ENCODE data around the gene RAG2.

Gene RAG2

DNA sequence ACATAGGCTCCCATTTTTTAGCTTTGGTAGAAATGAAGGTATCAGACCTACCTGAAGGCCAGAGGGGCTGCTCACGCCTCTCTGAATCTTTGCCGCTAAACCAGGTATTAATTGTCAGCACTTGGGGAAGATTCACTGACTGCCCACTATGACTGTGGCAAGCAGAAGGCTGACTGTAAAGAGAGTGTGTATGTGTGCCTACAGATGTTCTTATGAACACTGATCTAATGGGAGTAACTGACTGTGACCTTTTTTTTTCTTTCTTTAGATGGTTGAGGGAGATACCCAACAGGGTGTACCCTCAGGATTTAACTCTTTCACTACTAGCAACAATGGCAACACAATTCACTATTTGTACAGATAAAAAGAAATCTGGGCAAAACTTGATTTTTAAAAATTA, at the start of gene RAG2:
RAG2 (minus strand) TSS at position 186 of the 400 bp plus-strand sequence. CDS start 4,068 bp downstream, outside the sequence.
- DNase-seq (ENCODE audit: low read depth): no peak

DNA sequence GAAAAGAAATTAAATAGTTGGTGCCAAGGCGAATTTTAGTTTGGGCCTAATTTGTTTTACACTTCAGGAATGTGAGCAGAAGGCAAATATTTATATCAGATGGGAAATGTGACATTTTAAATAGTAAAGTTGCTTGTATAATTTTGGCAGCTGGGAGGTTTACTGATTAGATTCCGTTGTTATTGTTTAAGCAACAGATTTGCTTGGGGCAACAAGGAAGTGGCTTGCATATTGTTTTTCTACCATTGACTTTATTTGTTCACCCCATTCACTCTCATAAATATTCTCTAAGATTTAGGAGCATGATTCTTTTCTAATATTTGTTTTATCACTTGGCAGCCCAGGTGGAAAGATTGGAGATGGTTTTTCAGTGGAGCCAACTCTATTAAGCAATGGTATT, 40.5 kb upstream of the RAG2 start:
- DNase-seq (ENCODE audit: low read depth): no peak

DNA sequence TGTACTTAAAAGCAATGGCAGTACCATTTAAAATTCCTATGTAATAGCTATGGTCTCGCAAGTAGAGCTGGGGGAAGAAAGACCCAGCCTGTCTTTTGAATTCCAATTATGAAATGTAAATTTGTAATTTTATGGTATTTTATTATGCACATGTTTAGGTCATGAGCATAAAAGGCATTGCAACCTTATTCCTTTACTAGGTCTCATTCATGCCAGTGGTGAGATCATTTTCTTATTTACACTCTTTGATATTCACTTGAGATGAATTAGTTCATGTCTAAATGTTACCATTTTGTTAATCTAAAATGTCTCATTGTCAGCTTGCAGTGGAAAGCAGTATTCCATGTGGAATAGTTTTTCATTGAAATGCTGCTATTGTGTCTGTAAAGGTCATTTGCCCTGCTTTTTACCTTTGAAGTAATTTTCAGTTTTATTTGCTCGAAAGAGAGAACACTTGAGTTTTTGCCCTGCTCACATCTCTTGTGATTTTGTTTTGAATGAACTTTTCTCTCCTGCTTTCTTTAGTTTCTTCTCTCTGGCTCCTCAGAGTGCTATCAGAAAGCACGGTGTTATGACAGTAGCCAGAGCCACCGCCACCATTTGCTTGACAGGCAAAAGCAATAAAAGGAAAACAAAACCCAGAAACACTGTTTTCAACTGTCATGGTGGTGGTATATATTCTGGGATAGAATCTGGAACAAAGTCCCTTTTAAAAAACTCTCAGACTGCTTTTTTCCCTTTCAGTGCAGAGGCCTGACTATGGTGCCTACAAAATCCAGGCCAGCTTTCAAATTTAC, 37.2 kb upstream of the RAG2 start:
- DNase-seq (ENCODE audit: low read depth): no peak

DNA sequence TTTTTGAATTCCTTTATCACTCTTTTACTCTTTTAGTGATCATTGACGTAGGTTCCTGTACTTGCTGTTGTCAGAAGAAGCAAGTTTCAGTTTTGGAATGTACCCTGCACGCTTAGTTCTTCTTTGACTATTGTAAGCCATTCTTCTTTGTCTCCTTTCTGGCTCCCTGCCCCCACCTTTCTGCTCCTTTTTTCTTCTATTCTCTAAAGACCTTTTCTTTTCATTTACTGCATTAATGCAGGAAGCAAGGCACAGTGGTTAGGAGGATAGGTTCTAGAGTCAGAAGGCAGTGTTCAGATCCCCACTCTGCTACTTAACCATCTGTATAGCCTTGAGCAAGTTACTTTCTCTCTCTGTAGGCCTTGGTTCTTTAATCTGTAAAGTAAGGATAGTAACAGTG, 33.7 kb upstream of the RAG2 start:
- no peak for DNase-seq (ENCODE audit: low read depth)

DNA sequence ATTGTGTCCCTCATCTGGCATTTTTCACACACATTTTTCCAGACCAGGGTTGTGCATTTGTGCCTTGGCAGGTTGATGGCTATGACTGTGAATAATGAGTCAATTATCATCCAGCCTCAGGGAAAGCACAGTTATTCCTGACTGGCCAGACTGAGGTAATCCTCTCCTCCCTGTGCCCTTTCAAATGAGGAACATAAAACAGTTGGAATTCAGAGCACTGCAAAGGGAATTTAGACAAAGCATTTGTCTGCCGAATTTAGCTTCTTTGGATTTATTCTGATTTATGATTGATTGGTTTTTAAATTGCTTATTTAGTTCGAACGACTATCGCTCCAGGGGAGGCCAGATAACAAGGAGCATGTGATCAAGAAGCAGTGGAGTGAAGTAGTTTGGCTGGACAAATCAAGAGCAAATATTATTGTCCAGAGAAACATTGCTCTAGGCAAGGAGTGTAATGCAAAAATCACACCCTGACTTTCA, 30.8 kb upstream of the RAG2 start:
- DNase-seq (ENCODE audit: low read depth): peak; percentile 2

DNA sequence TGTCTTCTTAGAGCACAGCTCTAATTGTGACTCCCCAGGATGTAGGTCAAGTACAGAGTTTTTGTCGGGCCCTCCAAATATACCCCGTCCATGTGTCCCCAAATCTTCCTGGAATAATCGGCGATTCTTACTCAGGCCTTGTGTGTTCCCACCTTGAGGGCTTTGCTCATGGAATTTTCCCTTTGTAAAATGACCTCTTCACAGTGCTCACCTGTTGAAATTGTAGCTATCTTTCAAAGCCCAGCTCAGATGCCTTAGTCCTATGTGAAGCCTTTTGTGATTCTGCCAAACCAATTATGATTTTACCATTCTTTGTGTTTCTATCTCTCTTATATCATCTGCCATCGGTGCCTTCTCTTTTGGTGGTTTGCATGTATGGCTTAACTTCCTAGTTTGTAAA, 30.1 kb upstream of the RAG2 start:
- DNase-seq (ENCODE audit: low read depth): no peak

DNA sequence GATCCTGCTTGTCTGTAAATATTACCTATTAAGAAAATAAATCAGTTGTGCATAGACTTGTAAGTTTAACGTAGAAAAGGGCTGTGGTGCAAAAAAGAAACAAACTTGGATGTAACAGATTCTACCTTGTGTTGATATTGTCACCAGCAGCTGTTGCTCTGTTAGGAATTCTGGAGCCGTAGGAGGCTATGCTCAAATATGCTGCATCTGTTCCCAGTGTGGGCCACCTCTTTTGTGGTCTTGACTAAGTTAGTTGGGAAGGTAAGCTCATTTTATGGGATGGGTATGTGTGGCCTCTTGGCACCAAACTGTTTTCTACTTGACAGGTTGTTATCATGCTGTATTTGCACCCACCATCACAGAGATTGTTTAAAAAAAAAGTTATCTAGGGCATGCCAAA, 29.4 kb upstream of the RAG2 start:
- no peak for DNase-seq (ENCODE audit: low read depth)

DNA sequence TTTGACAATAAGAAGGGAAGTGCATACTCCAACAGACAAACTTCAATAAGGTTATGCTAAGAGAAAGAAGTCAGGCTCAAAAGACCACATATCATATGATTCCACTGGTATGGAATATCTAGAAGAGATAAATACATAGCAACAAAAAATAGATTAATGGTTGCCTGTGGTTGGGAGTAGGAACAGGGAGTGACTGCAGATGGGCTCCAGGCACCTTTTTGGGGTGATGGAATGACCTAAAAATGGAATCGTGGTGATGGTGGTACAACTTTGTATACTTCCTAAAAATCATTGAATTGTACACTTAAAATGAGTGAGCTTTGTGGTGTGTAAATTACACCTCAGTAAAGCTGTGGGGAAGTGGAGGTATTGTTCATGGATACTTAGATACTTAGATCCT, 29.0 kb upstream of the RAG2 start:
- no peak for DNase-seq (ENCODE audit: low read depth)

DNA sequence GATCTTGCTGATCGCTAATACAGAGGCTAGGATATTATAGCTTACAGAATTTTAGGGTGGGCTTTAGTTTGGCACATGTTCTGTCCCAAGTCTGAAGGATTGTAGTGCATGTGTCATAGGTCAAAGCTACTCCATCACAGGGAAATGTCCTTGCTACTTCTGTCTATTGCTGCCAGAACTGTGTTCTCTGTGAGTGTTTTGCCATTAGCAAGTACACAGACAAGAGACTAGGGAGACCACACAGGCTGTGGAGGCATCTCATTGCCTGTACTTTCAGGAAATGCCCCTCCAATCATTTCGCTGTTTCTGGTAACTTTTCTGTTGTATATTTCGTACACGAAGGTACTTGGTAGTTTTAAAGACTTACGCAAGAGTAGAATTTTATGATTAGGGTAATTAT, 25.5 kb upstream of the RAG2 start:
- no peak for DNase-seq (ENCODE audit: low read depth)

DNA sequence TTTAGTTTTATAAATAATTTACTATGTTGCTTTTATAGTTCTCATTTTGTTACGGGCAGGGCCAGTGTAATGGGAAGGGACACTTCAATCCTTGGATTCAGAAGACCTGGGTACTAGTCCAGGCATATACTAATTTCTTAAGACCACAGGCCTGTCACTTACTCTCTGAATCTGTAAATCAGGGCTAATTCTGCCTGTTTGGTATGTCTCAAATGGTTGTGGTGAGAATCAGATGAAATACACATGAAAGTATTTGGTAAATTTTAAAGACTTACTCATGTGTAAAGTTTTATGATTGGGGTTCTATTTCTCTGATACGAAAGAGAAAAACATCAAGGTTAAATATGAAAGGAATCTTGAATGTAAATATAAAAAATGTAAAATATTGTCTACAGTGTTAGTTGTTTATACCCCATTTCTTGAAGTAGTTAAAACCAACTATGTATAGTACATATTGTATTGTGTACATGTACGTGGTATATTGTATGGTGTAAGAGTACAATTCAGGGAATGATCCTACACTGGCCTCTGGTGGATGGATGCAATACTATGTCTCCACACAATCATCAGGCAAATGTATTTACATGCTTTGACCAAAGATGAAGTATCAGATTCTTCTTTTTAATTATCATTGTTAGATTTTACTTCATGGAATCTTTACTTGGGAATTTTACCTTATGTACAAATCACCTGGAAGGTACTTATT, 24.5 kb upstream of the RAG2 start:
- DNase-seq (ENCODE audit: low read depth): peak; percentile 40

DNA sequence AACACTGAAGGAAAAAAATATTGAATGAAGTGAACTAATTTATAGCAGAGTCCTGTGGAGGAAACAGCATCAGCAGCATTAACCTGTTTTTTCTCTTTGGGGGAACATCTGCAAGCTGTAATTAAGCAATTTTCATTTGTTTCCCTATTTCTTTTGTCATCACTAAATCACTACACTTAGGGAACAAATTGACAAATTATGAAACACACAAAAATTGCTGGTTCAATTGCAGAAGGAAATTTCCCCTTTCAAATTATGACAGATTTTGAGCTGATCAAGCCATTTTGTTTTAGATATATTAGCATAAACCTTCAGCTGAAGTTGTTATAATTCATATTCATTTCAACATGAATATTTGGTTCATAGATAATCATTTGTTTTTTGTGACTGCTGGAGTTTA, 22.2 kb upstream of the RAG2 start:
- DNase-seq (ENCODE audit: low read depth): no peak

DNA sequence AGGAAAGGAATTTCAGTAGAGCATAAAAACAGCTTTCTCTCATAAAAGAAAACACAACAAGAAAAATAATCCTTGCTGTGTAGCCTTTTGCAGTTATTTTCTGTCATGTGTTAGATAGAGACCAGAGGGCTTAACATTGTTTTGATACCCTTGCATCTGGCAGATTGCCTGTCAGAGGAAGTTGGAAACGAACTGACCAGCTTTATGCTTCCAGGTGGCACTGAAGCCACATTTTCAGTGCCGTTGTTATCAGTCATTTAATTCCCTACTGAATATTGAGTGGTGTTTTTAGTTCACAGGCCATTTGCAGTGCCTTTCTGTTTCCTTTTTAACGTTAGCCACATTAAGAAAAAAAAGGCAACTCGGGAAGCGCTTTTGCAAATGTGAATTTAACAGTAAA, 21.5 kb upstream of the RAG2 start:
- no peak for DNase-seq (ENCODE audit: low read depth)

DNA sequence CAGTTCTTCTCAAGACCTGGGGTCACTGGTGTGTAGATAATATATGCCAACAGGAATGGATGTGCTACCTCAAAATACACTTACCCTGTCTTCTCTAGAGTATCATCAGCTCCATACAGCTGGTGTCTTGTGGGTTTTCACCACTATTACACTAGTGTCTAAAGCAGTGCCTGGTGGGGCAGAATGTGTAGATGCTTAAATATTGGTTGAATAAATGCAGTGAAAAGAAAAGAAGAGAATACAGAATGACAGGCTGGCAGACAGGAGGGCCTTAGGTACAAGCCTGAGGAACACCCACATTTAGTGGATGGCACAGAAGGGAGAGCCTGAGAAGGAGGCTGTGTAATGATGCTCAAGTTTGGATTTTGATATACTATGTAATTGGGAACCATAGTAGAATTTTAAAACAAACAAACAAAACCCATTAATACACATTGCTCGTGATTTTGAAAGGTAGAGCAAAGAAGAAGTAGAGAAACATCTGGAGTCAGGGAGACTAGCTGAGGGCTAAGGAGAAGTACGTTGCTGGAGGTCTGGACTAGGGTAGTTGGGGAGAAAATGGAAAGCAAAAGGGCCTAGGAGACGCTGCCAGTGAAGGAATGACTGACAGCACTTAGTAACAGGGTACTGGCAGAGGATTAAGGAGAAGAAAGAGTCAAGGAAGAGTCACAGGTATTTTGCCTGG, 20.5 kb upstream of the RAG2 start:
- no peak for DNase-seq (ENCODE audit: low read depth)

DNA sequence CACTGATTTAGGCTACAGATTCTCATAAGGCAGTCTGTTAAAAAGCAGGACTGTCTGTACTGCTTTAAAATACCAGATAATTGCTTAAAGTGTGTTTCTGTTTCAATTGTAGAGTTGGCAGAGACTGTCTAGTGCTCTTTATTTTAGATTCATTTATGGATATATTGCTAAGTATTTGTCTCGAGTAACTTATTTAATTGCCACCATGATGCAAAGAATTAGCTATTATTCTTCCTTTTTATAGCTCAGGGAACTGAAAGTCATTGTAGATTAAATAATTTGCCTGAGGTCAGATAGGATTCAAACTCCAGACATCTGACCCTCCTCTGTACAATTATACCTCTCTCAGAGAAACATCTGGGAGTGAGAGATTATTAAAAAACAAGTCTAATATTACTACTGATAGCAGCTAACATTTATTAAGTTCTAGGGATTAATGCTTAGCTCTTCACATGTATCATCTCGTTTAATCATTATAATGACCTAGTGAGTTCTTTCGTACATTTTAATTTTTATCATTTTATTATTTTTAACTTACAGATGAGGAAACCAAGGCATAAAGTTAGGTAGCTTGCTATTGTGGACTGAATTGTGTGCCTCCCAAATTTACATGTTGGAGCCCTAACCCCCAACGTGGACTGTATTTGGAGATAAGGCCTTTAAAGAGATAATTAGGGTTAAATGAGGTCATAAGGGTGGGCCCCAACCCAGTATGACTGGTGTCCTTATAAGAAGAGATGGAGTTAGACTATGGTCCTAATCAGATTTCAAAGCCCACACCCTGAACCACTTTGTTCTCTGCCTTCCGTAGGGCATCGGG, 19.7 kb upstream of the RAG2 start:
- no peak for DNase-seq (ENCODE audit: low read depth)

DNA sequence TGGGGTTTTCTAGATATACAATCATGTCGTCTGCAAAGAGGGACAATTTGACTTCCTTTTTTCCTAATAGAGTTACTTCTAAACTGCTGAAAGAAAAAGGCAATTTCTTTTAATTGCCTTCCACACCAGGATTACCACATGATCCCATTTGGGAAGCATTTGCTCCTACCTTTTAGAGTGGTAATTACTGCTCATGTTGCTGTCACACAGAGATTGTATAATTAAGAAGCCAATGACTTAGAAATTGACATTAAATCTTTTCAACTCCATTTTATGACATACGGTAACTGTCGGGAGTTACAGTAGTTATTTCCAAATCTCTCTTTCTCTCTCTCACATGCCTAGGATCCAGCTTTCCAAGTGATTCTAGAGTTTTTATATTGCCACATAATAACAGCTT, 17.8 kb upstream of the RAG2 start:
- DNase-seq (ENCODE audit: low read depth): no peak

DNA sequence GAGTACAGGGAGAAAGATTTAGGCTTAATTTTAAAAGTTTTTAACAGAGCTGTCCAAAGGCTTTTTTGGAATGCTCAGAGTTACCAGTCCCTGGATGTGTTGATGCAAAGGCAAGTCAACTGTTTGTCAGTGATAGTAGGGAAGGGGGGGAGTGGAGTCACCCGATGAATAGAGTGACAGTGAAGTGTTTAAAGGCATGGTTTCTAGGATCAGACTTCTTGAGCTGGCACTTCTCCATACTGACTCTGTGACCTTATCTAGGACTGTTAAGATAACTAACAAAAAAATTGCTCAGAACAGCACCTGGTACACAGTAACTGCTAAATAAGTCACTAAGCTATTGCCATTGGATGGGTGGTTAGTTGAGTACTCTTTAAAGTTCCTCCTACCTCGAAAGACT, 11.3 kb upstream of the RAG2 start:
- no peak for DNase-seq (ENCODE audit: low read depth)

DNA sequence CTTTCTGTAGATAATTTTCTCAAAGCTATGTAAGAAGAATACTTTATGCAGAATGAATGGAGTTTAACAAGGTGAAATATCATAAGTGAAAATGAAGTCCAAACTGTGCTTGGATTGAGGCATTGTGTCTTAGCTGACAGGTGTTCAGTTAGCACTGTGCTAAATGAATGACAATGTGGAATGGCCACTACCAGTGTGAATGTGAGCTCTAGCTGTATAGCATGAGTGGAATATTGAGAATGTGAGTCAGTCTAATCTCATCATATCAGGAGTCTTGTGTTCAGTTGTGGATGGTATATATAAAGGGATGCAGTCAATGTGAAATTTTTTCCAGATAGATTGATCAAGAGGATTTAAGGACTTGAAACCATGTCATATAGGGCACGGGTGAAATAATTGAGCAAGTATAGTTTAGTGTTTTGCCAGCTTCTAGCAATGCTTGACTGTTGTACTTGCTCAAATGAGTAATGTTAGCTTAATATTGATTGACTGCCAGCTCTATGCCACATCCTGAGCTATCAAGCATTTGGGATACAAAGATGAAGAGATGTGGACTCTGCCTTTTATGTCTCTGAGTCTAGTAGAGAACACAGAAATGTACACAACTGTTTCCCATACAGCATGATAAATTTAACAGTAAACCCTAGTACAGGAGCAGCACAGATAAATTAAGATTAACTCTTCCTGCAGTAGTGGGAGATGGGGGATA, 10.6 kb upstream of the RAG2 start:
- no peak for DNase-seq (ENCODE audit: low read depth)

DNA sequence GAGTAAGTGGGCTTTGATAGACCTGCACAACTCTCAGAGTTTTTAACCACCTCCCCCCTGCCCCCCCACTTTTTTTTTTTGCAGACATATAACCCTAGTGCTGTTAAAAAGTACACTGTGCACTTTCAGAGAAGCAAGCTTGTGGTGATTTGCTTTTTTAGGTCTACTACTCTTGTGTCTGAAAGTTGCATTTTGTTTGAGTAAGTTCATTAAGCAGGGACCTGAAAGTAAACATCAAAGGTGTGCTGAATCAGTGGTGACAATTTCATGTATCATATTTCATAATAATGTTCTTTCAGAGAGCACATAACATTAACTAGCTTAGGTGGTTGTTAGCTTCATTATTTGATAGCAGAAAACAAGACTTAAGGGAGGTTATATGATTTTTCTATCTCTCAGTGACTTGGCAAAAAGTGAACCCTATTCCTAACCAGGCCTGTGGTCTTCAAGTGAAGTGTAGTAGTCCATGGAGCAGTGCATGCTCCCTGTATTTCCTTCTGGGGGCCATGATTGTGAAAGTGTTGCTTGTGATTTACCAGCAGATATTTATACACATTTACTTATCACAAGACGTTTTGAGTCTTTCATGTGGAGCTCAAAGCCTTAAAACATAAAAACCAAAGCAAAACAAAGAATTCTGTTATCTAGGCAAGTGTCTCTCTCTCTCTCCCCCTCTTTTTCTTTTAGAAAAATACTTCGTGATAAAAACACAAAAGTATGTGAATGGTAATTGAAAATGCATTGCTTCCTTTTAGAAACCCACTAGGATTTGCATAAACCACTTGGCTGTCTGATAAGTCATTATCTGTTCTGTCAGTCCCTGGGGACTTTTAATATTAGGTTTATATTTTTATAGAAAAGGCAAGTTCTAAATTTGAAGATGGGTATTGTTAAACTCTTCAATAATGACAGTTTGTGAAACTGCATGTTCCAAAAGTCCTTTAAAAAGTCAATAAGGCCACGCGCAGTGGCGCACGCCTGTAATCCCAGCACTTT, 7.5 kb upstream of the RAG2 start:
- DNase-seq (ENCODE audit: low read depth): no peak

DNA sequence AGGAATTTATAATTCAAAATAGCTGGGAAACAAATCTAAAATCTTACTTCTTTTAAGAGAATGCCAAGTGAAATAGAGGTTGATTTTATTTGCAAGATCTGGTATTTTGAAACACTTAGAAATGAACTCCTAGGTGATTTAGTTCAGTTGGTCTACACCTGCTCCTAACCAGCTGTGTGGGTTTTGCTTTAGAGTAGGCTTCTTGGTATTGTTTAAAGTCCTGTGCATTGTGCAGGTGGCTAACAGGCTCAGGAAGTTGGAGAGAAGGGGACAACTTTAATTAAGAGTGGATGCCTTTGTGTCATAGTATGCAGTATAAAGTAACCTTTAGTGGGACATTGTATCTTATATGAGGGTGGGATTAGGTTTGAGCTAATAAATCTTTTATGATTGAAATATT, 4.1 kb upstream of the RAG2 start:
- DNase-seq (ENCODE audit: low read depth): no peak

DNA sequence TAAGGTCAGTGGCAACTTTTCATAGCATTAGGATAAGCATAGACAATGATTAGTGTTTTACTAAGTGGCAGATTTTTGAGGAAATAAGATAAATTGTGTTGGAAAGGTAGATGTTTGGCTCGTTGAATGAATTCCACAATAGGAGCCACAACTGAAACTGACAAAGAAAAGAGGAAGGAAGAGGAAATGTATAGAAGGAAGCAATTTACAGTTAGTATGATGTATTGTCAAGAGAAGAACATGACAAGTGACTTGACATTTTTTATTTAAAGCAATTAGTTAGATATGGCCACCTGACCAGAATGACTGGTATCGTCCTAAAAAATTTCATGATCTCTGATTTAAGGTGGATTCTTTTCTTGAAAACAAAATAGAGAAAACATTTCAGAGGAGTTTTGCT, 3.1 kb upstream of the RAG2 start:
- DNase-seq (ENCODE audit: low read depth): no peak
